HepG2 (cell line): ENCODE results near the gene ZNF24. TPM values are rescaled to one million over a fixed set of nuclear protein-coding genes. Genes with fewer than 3 reads are reported as not detected.

Source experiments
- GPN1 ChIP-seq: sonication (generic); formaldehyde crosslinking; IDR thresholded peaks from 2 replicates; pipeline ENCODE4 v1.5.1; 2020; ENCODE audit warnings: missing genetic modification reagents, borderline replicate concordance
- KAT2B ChIP-seq: fragments of 150-350 bp; IDR thresholded peaks from 2 replicates; pipeline ENCODE4 v1.6.1; 2014; ENCODE audit warnings: low read depth, low read length, borderline replicate concordance
- PATZ1 ChIP-seq: sonication (generic); formaldehyde crosslinking; IDR thresholded peaks from 2 replicates; pipeline ENCODE4 v1.4.0; 2020; ENCODE audit warnings: missing genetic modification reagents
- TAF15 ChIP-seq: fragments of 200-400 bp; formaldehyde crosslinking; IDR thresholded peaks from one replicate; pipeline ENCODE4 v1.6.1; 2018; ENCODE audit warnings: mild to moderate bottlenecking, low read depth, low read length; ENCODE audit not compliant: poor library complexity, severe bottlenecking
- TRIM22 ChIP-seq: fragments of 450-650 bp; IDR thresholded peaks from 2 replicates; pipeline ENCODE4 v1.6.1; 2017
- ZNF253 ChIP-seq: sonication (generic); formaldehyde crosslinking; IDR thresholded peaks from 2 replicates; pipeline ENCODE4 v1.8.0; 2022; ENCODE audit warnings: mild to moderate bottlenecking, missing genetic modification reagents, borderline replicate concordance
- ZNF407 ChIP-seq: sonication (generic); formaldehyde crosslinking; IDR thresholded peaks from one replicate; pipeline ENCODE4 v1.5.1; 2020; ENCODE audit warnings: mild to moderate bottlenecking, missing genetic modification reagents; ENCODE audit errors: not compliant biosample characterization
- polyA plus RNA-seq, 8 experiments: library from polyadenylated mRNA; depleted of rRNA in 3 of 8; stranded (reverse) in 7 of 8; unstranded in 1 of 8; fragments of >200 nt; fragmentation: Illumina TruSeq in 4 of 8; extraction: Trizol in 4 of 8; gene quantifications; 2 replicates each; pipeline versions ENCODE4 v1.2.1 to v1.2.3, GENCODE V29; 2011 to 2016; ENCODE audit warnings: low read depth in 4 of 8, missing spikeins in 1 of 8, mixed read lengths in 1 of 8; ENCODE audit not compliant: insufficient read depth in 1 of 8
- total RNA-seq, 5 experiments: library from RNA; depleted of rRNA; stranded (reverse); fragments of >200 nt; fragmentation: Illumina TruSeq; extraction: Trizol; gene quantifications; 2 replicates each; pipeline ENCODE4 v1.2.3, GENCODE V29; 2016; ENCODE audit warnings: low read depth in 1 of 5
- TF ChIP-seq, protein P1 (sequence below): fragments of 450-650 bp; IDR thresholded peaks from 2 replicates; pipeline ENCODE4 v1.6.1; 2017; ENCODE audit warnings: mild to moderate bottlenecking

Gene ZNF24
- total and polyA plus RNA-seq, 2 of the 13 experiments (the other 11 are each of a cell fraction or from before 2014, with no cell fraction given): 19.5 to 41.1 TPM

GRCh38 chr18:35343936-35344735, at the start of gene ZNF24 (continued):
- no peak for TF ChIP-seq TAF15
- peak; percentile 79 for TF ChIP-seq PATZ1
- TF ChIP-seq TRIM22: no peak
- TF ChIP-seq, protein P1, sequence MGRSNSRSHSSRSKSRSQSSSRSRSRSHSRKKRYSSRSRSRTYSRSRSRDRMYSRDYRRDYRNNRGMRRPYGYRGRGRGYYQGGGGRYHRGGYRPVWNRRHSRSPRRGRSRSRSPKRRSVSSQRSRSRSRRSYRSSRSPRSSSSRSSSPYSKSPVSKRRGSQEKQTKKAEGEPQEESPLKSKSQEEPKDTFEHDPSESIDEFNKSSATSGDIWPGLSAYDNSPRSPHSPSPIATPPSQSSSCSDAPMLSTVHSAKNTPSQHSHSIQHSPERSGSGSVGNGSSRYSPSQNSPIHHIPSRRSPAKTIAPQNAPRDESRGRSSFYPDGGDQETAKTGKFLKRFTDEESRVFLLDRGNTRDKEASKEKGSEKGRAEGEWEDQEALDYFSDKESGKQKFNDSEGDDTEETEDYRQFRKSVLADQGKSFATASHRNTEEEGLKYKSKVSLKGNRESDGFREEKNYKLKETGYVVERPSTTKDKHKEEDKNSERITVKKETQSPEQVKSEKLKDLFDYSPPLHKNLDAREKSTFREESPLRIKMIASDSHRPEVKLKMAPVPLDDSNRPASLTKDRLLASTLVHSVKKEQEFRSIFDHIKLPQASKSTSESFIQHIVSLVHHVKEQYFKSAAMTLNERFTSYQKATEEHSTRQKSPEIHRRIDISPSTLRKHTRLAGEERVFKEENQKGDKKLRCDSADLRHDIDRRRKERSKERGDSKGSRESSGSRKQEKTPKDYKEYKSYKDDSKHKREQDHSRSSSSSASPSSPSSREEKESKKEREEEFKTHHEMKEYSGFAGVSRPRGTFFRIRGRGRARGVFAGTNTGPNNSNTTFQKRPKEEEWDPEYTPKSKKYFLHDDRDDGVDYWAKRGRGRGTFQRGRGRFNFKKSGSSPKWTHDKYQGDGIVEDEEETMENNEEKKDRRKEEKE: no peak
- TF ChIP-seq ZNF253: no peak
- TF ChIP-seq KAT2B: no peak
- TF ChIP-seq GPN1 (CRISPR knock-in tag): no peak
- peak; percentile 80 for TF ChIP-seq ZNF407 (CRISPR knock-in tag)
